Endothelial cell of umbilical vein (primary cell): ENCODE measurements around the gene KRT17. TPM values are rescaled to one million over a fixed set of nuclear protein-coding genes. Genes with fewer than 3 reads are reported as not detected.

Experiments
- BruUV-seq: library from RNA; stranded (reverse); fragments of 400-500 nt; replicated peaks from 2 replicates; lab custom pipeline; 2021; lab: Mats Ljungman, UMichigan
- CTCF ChIA-PET: fragments of 300-600, 350-600 bp; sonication (Branson Sonifier 250); formaldehyde crosslinking; loops from one replicate; lab custom pipeline; 2021; ENCODE audit warnings: antibody characterized with exemption, inconsistent platforms; lab: Charles Lee
- POLR2A ChIA-PET: fragments of 300-600, 350-600 bp; sonication (Branson Sonifier 250); formaldehyde crosslinking; loops from one replicate; lab custom pipeline; 2021; ENCODE audit warnings: antibody characterized with exemption, inconsistent platforms; lab: Charles Lee
- DNase-seq: peaks from one replicate; pipeline ENCODE4 v3.0.0-alpha.2; 2011; ENCODE audit warnings: low read depth, low spot score
- FAIRE-seq: peaks from 2 replicates; lab custom pipeline; 2011; peaks lifted over from hg19 to GRCh38; lab: Jason Lieb, UNC
- H2AFZ ChIP-seq: 2 replicates; pipeline ENCODE4 v1.6.0; 2012; ENCODE audit warnings: low read depth, low read length, control low read depth, inconsistent platforms
- H3K27ac ChIP-seq: 2 replicates; pipeline ENCODE4 v1.5.1; 2011; ENCODE audit warnings: low read depth, mild to moderate bottlenecking, control low read depth, low read length, moderate library complexity; ENCODE audit not compliant: insufficient read depth
- H3K27me3 ChIP-seq, 2 experiments: 2 replicates each; pipeline versions ENCODE4 v1.6.0 to v1.6.1; 2011; ENCODE audit warnings: low read length in 2 of 2, mixed read lengths in 1 of 2; ENCODE audit not compliant: control insufficient read depth in 2 of 2, insufficient read depth in 2 of 2
- H3K36me3 ChIP-seq, 2 experiments: 2 replicates in 1 of 2; 3 replicates in 1 of 2; pipeline ENCODE4 v1.5.1; 2011; ENCODE audit warnings: low read length in 2 of 2, mild to moderate bottlenecking in 1 of 2, moderate library complexity in 1 of 2; ENCODE audit not compliant: control insufficient read depth in 2 of 2, insufficient read depth in 2 of 2; ENCODE audit errors: extremely low read depth in 1 of 2
- H3K4me1 ChIP-seq: 3 replicates; pipeline ENCODE4 v1.5.1; 2011; ENCODE audit warnings: mild to moderate bottlenecking, low read length; ENCODE audit not compliant: control insufficient read depth, insufficient read depth; ENCODE audit errors: extremely low read depth
- H3K4me2 ChIP-seq: 2 replicates; pipeline ENCODE4 v1.6.1; 2011; ENCODE audit warnings: low read length, control low read depth, mixed read lengths; ENCODE audit not compliant: insufficient read depth
- H3K4me3 ChIP-seq, 3 experiments: fragments of 200-600 bp in 1 of 3; sonication (generic), shearing (Covaris generic) in 1 of 3; replicated peaks in 1 of 3; 2 replicates each; pipeline ENCODE4 v1.5.1; 2011 to 2016; ENCODE audit warnings: control low read depth in 3 of 3, low read length in 3 of 3, mild to moderate bottlenecking in 2 of 3, inconsistent platforms in 1 of 3, low read depth in 1 of 3, moderate library complexity in 1 of 3; ENCODE audit not compliant: insufficient read depth in 1 of 3
- H3K79me2 ChIP-seq: 2 replicates; pipeline ENCODE4 v1.6.0; 2012; ENCODE audit warnings: low read length, inconsistent platforms; ENCODE audit not compliant: control insufficient read depth, insufficient read depth
- H3K9ac ChIP-seq: replicated peaks from 2 replicates; pipeline ENCODE3; 2011; ENCODE audit warnings: low read length, control low read depth; ENCODE audit not compliant: insufficient read depth; ENCODE audit errors: extremely low read depth
- H3K9me1 ChIP-seq: replicated peaks from 3 replicates; pipeline ENCODE4 v1.6.0; 2011; ENCODE audit warnings: mild to moderate bottlenecking, low read length; ENCODE audit not compliant: control insufficient read depth, insufficient read depth; ENCODE audit errors: extremely low read depth
- H3K9me3 ChIP-seq: replicated peaks from 2 replicates; pipeline ENCODE4 v1.5.1; 2012; ENCODE audit warnings: low read length, inconsistent platforms; ENCODE audit not compliant: control insufficient read depth, insufficient read depth
- H4K20me1 ChIP-seq: replicated peaks from 2 replicates; pipeline ENCODE3; 2011; ENCODE audit warnings: mild to moderate bottlenecking, low read length; ENCODE audit not compliant: control insufficient read depth, insufficient read depth; ENCODE audit errors: extremely low read depth
- EZH2 ChIP-seq: IDR thresholded peaks from 2 replicates; pipeline ENCODE4 v1.6.1; 2012; ENCODE audit warnings: borderline replicate concordance, low read depth, mild to moderate bottlenecking, moderate library complexity, low read length, inconsistent platforms; ENCODE audit not compliant: severe bottlenecking
- FOS ChIP-seq: IDR thresholded peaks from 2 replicates; pipeline ENCODE4 v1.6.1; 2011; ENCODE audit warnings: mild to moderate bottlenecking, low read length, moderate library complexity, borderline replicate concordance; ENCODE audit not compliant: insufficient read depth
- GATA2 ChIP-seq: IDR thresholded peaks from 2 replicates; pipeline ENCODE4 v1.7.0; 2011; ENCODE audit warnings: low read depth, mild to moderate bottlenecking, moderate library complexity, mixed read lengths, low read length; ENCODE audit not compliant: insufficient read length, insufficient read depth
- JUN ChIP-seq: IDR thresholded peaks from 2 replicates; pipeline ENCODE4 v1.6.1; 2011; ENCODE audit warnings: borderline replicate concordance, low read depth; ENCODE audit not compliant: insufficient read length, insufficient read depth
- MAX ChIP-seq: IDR thresholded peaks from 2 replicates; pipeline ENCODE4 v1.6.1; 2011; ENCODE audit not compliant: insufficient read depth, insufficient read length
- MYC ChIP-seq: IDR thresholded peaks from one replicate; pipeline ENCODE4 v1.6.1; 2011; ENCODE audit warnings: mild to moderate bottlenecking, low read depth, low read length
- POLR2A ChIP-seq: IDR thresholded peaks from 2 replicates; pipeline ENCODE4 v1.6.1; 2012; ENCODE audit warnings: low read depth, mild to moderate bottlenecking, control low read depth, low read length
- POLR2AphosphoS5 ChIP-seq: IDR thresholded peaks from 2 replicates; pipeline ENCODE4 v1.6.1; 2012; ENCODE audit warnings: low read depth, mild to moderate bottlenecking, control low read depth, low read length, moderate library complexity; ENCODE audit not compliant: insufficient read depth
- dilution Hi-C: fragments of 300-500 bp; cut with MboI; formaldehyde crosslinking; loops from one replicate; pipeline ENCODE4 v1.15.0; 2019; ENCODE audit warnings: low sequenced_read_pairs; ENCODE audit not compliant: extremely low pct_ligation_motif_present
- intact Hi-C: fragments of 100-400 bp; cut with micrococcal nuclease; formaldehyde crosslinking; loops from one replicate; pipeline ENCODE4 v1.10.0; 2022
- polyA plus RNA-seq, 4 experiments: library from polyadenylated mRNA; depleted of rRNA in 3 of 4; stranded (reverse) in 3 of 4; unstranded in 1 of 4; fragments of >200 nt; gene quantifications; 2 replicates each; pipeline versions ENCODE4 v1.2.1 to v1.2.3, GENCODE V29; 2011 to 2012; ENCODE audit warnings: missing spikeins in 1 of 4
- total RNA-seq: library from RNA; stranded (reverse); gene quantifications from 2 replicates; pipeline ENCODE4 v1.2.3, GENCODE V29; 2021
- TF ChIP-seq, protein P1 (sequence below), 2 donors: IDR thresholded peaks; 1 replicate in 1 of 2; 2 replicates in 1 of 2; pipeline ENCODE4 v1.5.1; 2011; ENCODE audit warnings: low read length in 2 of 2, mild to moderate bottlenecking in 2 of 2, moderate library complexity in 2 of 2, control low read depth in 1 of 2, inconsistent platforms in 1 of 2, low read depth in 1 of 2; ENCODE audit not compliant: insufficient read depth in 1 of 2; ENCODE audit errors: extremely low read depth in 1 of 2

KRT17 gene
- total and polyA plus RNA-seq, 2 donors (not counting 3 experiments of a cell fraction or from before 2014, with no cell fraction given), result 0.83 to 1.6 TPM

DNA sequence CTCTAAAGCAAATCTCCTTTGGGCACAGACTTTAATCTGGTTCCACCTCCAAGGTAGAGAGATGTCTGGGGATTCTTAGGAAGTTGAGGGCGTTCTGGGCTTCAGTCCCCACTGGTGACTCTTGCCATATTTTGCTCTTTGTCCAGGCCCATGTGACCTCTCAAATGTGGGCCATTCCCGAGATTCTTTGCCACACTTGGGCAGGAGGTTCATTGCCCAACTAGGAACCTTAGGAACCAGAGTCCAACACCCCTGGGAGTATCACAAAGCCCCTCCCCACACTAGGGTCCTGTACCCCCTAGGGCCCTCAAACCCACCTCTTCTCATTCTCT is 44.2 kb downstream of the KRT17 start:
- Histone ChIP-seq H3K27me3 (peaks cover 0 to 4% of the 10 kb centered on the region in 2 experiments), H3K4me3 (no peak overlapping the region), H2AFZ (no peak overlapping the region), H3K36me3 (no peaks in the 10 kb centered on the region), H3K9me3 (no peaks in the 10 kb centered on the region), H3K4me1 (no peaks in the 10 kb centered on the region), H3K79me2 (no peaks in the 10 kb centered on the region), H3K4me2 (no peak overlapping the region), H3K27ac (no peak overlapping the region), H3K9ac (no peak overlapping the region), H3K9me1 (no peaks in the 10 kb centered on the region), H4K20me1 (no peaks in the 10 kb centered on the region)
- POLR2A ChIA-PET, result no interaction called here
- CTCF ChIA-PET, result interaction anchor here (0.5 to 2.6 kb wide), 19 partner anchors 9 to 723 kb away, joined by 3 to 44 read pairs (median 5); no protein-coding TSS in a partner anchor
- BruUV-seq, result no TSS peak
- dilution Hi-C loops (no loop called here), intact Hi-C loops (no loop called here)
- no peak for DNase-seq
- FAIRE-seq, result no peak
- TF ChIP-seq POLR2AphosphoS5 (no peak), JUN (no peak), FOS (no peak), POLR2A (no peak), MYC (no peak), MAX (no peak), GATA2 (no peak), EZH2 (no peak)
- TF ChIP-seq, protein P1, sequence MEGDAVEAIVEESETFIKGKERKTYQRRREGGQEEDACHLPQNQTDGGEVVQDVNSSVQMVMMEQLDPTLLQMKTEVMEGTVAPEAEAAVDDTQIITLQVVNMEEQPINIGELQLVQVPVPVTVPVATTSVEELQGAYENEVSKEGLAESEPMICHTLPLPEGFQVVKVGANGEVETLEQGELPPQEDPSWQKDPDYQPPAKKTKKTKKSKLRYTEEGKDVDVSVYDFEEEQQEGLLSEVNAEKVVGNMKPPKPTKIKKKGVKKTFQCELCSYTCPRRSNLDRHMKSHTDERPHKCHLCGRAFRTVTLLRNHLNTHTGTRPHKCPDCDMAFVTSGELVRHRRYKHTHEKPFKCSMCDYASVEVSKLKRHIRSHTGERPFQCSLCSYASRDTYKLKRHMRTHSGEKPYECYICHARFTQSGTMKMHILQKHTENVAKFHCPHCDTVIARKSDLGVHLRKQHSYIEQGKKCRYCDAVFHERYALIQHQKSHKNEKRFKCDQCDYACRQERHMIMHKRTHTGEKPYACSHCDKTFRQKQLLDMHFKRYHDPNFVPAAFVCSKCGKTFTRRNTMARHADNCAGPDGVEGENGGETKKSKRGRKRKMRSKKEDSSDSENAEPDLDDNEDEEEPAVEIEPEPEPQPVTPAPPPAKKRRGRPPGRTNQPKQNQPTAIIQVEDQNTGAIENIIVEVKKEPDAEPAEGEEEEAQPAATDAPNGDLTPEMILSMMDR (IDR thresholded peaks at IDR 0.05; ENCODE audit: extremely low read depth in 1 of 2, insufficient read depth in 1 of 2, low read depth in 1 of 2, low read length in 2 of 2), result no peak
